OCI-M2 (cell line): Measurements from ENCODE around the gene LKAAEAR1.

Experiments used
- DNase-seq: peaks from one replicate; lab custom pipeline; 2025; ENCODE audit not compliant: unreplicated experiment; lab: John Stamatoyannopoulos, UW

Gene LKAAEAR1

DNA sequence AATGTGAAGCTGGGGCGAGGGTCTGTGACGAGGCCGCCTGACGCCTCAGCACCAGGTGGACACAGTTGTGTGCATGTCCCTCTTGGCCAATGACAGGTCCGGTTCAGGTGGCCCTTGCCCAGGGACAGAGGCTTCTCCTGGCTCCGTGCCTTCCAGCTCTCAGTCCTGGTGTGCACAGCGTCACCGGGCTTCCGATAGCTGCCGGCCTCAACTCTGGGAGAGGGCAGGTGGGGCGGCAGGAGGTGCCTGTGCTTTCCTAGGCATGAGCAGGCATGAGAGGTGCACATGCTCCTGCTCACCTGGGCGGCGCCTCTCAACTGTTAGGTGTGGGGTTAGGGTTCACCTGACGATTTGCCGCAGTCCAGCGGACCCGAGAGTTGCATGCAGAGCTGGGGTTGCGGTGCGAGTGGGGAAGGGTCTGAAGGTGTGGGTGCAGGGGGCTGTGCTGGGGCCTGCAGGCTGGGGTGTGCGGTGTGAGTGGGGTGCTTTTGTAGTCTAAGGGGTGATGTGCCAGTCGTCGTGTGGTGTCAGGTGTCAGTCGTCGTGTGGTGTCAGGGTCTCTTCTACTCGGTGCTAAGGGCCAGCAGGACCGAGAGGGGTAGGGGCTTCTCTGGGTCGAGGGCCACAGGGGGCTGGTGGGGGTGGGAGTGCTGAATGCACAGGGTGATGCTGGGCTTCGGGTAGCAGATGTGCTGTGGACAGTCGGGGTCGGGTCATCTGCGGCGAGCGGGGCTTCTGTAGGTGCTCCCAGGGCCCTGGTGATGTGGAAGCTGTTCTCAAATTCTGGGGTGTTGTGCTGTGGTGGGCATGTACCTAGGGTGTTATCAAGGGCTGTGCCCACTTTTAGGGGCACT, 31.0 kb downstream of the LKAAEAR1 start:
- no peak for DNase-seq

DNA sequence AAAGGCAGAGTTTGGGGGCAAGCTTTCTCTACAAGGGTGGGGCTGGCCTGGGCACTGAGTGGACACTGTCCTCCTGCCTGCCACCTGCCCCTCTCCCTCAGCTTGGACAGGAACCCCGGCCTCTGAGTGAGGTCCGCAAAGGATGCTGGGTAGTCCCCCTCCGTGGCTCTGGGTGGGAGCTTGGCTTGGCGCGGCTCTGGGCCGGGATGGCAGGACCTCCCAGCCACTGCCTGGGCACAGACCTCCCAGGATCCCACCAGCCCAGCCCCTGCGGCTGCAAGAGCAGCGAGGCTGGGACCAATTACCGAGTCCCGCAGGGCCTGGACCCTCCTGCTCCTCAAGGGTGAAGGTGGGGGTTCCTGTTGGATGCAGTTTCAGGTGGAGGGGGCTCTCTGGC, 31.9 kb downstream of the LKAAEAR1 start:
- no peak for DNase-seq

DNA sequence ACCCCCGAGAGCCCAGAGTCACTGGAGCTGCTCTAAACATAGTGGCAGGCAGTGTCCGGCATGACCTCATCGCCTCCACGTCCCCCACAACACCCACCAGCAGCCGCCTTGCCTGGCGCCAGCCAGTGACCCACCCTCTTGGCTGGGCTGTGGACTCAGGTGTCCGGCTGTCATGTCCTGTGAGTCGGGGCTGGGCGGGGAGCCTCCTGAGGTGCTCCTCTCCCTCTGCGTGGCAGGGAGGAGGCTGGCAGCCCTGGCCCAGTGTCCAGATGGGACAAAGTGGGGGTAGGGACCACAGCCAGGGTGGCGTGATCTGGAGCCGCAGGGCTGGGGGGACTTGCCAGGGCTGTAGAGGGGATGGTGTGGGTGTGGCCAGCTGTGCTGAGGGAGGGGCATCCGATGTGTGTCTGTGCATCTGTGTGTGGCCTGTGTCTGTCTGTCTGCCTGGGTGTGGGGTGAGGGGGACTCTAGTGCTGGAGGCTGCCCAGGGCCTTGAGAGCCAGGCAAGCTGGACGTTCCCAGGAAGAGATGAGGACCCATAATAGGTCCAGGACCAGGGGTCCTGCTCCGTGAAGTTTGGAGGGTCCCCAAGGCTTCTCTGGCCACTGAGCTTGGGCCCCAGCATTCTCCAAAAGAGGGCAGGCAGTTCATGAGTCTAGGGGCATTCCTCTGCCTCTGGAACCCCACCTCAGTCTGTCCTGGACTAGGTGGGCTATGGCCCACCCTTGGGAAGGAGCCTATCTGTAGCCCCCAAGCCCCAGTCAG, 32.5 kb downstream of the LKAAEAR1 start:
- no peak for DNase-seq

DNA sequence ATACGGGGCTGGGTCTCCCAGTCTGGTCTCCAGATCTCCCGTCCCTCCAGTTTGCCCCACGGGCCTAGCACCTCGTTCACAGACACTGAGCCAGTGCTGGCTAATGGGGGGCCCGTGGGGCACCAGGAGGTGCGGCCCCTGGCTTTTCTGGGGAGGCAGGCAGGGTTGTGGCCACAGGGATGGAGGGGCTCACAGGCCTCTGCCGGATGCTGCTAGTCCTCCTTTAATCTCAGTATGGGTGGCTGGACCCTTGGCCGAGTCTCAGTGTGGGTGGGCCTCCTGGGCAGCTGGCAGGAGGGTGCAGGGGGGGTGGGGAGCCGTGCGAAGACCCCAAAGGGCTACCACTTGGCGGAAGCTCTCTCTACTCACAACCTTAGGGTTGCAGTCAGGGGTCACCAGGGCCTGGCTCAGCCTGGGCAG, 33.2 kb downstream of the LKAAEAR1 start:
- no peak for DNase-seq

DNA sequence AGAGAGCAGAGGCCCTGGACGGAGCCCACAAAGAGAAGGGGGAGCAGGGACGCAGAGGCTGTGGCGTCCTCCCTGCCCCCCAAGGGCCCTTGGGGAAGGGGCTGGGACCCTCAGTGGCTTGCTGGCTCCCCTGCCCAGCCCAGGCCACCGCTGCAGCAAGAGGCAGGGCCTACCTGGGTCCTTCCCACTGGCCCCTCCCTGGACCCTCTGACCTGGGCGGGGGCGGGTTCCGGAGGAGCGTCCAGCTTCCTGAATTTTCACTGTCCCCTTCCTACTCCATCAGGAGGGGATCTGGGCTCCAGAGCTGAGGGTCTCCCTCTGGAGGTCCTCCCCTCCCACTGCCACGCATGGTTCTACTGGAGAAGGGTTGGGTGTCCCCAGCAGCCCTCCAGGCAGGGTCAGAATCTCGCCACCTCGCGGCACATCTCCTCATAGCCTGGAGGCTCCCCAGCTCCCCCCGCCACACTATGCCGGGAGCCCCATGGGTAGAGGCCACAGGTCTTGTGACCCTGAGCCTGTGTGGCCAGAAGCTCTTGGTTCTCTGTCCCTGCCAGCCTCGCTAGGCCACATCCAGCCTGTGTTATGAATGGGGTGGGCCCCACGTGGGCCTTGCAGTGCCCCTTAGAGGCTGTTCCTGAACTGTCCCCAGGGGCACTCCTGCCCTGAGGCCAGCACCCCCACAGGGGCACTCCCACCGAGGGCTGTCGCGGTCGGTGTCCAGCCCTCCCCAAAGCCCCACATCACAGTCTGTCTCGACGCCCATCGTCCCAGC, 33.8 kb downstream of the LKAAEAR1 start:
- no peak for DNase-seq

DNA sequence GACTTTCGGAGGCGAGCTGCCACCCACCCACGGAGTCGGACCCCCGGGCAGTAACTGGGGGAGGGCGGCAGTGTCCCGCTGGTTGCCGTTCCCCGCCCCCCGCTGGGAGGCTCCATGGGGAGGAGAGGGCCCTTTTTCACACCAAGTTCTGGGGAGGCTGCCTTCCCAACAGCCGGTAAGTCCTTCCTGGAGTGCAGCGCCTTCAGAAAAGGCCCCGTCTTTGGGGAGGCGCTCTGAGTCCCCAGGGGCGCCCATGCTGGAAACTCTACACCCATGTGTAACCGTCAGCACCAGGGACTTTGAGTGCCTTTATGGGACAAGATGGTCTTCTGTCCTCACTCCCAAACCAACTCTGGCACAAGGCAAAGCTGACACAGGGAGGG, 34.3 kb downstream of the LKAAEAR1 start:
- DNase-seq, result no peak

DNA sequence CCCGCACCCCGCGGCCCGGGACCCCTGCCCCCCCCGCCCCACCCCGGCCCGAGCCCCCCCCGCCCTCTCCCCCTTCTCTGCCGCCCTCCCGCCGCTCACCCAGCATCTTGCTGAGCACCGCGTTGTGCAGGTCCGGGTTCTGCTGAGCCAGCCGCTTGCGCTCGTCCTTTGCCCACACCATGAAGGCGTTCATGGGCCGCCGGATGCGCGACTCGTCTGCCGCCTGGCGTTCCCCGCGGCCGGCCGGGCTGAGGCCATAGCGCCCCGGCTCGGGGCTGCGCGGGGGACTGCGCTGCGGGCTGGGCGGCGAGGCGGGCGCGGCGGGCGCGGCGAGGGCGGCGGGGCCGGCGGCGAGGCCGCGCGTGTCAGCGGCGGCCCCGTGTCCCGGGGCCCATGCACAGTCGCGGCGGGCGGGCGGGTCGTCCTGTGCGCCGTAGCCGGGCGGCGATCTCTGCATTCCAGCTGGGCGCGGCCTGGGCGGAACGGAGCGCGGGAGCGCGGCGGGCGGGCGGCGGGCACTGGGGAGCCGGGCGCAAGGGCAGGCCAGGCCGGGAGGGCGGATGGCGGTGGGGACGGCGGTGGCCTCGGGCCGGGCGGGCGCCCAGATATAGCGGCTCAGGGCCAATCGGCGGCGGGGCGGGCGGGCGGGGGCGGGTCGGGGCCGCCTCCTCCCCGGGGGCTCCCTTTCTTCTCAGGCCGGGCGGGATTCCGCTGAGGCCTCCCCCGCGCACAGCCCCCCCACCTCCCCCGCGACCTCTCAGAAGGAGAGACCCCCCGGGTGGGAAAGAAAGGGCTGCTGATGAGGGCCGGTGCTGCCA, 34.9 kb downstream of the LKAAEAR1 start, which contains the start of gene SOX18:
Gene SOX18, minus strand, starts transcription at position 580 of the 818 bp plus-strand sequence. Its CDS starts 123 bp downstream, at position 457.
- DNase-seq, result no peak

DNA sequence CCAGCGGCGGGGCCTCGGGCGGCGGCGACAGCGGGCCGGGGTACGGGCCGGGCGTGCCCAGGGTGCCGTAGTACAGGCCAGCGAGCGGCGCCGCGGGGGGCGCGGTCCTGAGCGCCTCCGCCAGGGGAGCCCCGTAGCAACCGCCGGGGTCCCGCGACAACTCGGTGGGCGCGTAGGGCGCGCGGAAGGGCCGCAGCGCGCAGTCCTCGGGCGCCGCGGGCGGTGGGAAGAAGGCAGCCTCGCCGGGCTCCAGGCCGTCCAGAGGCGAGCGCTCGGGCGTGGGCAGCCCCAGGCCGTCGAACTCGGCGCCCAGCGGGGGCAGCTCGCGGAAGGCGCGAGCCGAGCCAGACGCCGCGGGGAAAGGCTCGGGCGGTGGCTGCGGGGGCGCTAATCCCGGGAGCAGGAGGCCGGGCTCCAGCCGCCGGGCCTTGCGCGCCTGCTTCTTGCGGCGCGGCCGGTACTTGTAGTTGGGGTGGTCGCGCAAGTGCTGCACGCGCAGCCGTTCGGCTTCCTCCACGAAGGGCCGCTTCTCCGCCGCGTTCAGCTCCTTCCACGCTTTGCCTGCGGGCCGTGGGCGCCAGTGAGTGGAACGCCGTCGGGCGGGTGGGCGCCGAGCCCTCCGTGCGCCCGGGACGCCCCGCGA, 35.7 kb downstream of the LKAAEAR1 start:
- no peak for DNase-seq

DNA sequence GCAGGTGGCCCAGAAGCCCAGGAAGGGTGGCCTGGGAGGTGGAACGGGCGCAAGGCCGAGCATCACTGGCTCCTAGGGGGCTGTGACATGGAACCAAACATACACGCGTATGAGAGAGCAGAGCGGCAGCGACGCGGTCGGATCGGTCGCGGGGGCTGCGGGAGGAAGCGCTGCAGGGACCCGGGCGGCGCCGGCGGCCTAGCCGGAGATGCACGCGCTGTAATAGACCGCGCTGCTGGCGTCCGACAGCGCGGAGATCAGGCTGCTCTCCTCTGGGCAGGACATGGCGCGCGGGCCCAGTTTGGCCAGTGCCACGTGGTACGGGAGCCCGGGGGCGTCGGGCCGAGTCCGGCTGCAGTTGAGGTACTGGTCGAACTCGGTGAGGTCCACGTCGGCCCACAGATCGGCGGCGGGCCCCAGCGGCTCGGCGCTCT, 36.2 kb downstream of the LKAAEAR1 start:
- DNase-seq, result no peak

DNA sequence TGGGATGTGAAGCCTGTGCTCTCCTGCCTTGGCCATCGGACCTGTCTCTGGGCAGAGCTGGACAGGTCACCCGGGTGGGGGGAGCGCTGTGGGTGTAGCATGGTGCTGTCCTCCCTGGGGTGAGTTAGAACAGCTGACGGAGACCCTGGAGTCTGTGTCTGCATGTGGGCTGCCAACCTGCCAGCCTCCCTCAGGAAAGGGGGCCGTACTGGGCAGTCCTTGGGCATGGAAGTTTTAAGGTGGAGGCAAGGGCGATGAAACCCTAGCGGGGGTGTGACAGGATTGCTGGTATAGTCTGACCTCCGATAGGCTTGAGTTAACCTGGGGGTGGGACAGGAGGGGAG, 37.2 kb downstream of the LKAAEAR1 start:
- no peak for DNase-seq

DNA sequence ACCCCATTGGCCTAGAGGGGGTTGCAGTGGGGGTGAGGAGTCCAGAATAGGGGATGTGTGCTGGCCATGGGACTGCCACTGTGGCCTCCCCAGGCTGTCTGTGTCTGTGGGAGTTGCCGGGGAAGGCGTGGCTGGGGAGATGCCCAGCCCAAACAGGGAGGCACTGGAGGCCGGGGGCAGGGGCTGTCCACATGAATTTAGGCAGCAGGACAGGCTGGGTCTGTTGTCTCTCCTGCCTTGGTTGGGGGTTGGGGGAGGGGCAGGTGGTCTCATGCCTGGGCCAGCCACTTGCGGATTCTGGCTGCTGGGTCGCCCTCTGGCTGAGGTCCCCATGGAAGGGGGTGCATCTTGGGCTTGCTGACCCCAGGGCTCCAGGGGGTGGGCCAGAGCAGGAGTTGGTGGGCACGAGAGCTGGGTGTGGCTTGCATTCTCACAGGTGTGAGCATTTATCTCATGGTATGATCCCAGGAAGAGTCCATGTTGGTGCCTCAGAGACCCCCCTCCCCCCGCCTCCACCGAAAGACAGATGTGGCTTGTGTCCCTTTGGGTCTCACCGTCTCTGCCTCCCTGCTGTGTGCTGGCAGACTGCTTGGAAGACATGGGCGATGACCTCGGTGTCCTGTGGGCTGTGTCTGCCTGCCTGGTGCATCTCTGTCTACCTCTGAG, 38.7 kb downstream of the LKAAEAR1 start:
- no peak for DNase-seq

DNA sequence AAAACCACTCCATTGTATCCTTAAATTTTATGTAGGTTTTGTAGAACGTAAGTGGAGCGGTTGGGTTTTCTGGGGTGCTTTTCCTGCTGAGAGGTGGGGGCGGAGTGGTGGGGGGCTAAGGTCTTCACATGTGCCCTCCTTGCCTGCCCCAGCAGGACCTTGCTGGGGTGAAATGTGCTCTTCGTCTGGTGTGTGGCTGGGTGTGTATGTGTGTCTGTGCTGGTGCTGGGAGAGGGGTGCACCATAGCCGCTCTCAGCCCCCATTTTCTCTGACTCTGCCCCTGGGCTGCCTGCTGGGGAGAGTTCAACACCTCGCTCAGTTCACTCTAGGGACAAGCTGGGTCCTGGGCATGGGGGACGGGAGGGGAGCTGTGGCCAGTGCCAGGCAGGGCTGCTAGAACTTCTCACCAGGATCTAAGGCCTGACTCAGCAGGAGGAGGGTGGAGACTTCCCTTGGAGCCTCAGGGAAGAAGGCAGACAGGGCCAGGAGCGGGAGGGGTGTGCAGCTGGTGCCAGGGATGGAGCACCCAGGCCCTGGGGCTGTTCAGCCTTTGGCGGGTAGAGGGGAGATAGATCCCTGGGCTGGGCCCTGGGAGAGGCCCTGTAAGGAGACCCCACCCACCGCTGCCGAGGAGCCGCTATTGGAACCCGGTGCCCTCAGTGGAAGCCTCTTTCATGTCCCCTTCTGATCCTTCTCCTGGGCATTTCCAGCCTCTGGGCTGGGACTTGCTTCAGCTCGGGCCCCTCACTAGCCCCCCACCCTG, 39.5 kb downstream of the LKAAEAR1 start:
- DNase-seq, result no peak

DNA sequence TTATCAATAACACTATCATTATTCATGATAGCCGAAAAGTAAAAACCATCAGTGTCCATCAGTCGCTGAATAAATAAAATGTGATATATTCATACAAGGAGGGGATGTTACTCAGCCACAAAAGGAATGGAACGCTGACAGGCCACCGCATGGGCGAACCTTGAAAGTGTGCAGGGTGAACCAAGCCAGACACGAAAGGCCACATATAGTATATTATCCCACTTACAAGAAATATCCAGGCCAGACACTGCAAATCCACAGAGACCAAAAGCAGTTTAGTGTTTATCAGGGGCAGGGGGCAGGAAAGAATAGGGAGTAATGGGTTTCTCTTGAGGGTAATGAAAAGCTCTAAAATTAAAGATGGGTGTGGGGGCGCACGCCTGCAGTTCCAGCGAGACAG, 40.4 kb downstream of the LKAAEAR1 start:
- no peak for DNase-seq

DNA sequence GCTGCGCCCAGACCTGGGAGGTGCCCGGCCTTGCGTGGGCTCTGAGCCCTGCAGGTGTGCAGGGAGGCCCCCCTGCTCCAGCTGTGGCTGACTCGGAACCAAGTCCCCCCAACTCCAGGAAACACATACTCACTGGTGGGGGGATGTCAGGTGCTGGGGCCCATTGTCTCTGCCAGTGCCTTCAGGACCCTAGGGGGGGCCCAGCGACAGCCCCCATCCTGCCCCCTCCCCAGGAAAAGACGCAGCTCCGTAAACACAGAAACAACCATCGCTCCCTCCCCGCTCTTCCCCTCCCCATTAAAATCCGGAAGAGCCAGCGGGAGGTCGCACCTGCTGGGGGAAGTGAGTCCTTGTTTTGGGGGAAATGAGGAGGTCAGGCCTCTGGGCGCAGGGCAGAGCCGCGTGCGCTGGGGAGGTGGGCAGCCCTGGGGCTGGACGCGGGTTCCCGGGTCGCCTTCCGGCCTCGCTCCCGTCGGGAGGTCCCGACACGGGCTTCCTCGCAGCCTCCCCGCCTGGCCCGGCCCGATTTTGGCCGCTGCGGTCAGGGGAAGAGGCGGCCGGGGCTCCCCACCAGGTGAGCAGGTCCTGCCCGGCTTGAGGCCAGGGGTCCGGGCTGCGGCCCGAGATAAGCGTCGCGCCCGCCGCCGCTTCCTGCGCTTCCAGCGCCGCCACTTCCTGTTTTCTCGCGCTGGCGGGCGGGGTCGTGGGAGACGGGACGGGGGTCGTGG, 42.0 kb downstream of the LKAAEAR1 start:
- no peak for DNase-seq

DNA sequence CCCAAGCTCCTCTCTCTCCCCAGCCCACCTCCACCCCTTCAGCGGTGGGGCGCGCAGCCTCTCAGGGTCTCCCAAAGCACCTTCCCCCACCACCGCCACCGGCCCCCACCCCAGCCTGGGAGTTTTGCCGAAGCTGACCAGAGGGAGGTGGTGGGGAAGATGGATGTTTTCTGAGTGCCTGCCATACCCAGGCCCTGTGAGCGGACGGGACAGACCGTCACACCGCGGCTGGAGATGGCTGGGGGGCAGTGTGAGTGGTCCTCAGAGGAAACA, 42.5 kb downstream of the LKAAEAR1 start:
- no peak for DNase-seq

DNA sequence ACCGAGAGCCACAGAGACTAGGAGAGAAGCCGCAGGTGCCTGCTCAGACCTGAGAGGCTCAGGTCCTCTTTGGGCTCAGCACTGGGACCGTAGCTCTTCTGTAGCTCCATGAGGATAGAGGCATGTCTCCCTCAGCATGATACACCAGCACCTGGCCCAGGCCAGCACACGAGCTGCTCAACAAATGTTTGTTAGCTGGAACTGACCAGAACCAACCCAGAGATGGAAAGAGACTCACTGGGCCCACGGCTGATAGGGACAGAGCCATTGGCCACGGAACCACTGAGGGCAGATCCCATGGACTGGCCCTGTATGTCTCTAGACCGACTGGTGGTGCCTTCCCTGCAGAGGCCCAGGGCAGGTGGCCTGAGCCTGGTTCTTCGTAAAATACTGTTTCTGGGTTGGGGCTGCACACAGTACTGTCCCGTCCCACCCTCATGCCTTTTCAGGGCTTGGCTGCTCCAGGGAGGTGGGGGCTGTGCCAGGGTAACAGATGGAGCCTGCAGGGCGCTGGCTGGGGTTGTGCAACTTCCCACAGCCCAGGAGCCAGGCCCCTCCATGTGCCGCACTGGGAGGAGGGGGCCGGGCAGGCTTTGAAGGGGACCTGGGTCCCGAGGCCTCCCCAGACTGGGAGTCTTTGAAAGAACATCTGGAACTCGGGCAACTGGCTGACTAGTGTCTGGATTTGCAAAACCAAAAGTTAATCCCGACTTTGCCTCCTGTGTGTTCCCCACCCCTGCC, 43.0 kb downstream of the LKAAEAR1 start:
- no peak for DNase-seq

DNA sequence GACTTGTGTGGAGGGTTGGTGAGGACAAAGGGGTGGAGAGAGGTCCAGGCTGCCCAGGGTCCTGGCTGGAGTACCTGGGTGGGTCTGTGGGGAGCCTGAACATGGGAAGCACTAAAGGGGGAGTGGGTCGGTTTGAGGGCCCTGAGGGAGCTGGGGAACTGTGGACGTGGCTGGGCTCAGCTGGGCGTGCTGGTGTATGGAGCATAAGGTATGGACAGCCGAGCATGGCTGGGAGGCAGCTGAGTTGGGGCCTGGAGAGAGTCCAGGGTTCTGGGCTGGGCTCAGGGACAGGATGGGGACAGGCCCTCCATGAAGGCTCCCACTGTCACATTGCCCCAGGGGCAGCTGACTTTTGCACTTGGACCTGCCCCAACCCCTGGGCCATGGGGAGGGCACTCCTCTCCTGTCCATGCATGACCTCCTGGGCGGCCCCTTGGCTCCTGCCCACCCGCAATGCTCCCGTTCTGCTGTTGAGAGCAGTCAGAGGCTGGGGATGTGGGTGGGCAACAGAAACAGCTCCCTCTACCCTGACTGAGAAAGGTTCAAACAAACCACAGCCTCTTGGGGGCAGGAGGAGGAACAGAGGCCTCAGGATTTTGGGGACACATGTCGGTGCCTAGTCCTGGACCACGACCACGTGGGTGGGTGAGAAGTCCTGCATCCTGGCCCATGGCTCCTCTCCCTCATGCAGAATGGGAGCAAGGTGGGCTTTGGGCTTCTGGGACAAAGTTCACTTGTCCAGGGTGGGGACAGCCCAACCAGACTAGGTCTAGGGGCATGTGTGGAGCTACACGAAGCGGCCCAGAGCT, 43.8 kb downstream of the LKAAEAR1 start:
- no peak for DNase-seq
